Glomerular endothelial cell (primary cell): ENCODE data around the gene IL1A. TPM values are rescaled to one million over a fixed set of nuclear protein-coding genes. Genes with fewer than 3 reads are reported as not detected.
A peak's percentile ranks its signal among the peaks of the same experiment; 100 is the strongest.

Experiments used
- DNase-seq: peaks from one replicate; pipeline ENCODE4 v3.0.0-alpha.2; 2011; ENCODE audit warnings: low read depth, low spot score; ENCODE audit errors: extremely low read depth
- total RNA-seq: library from RNA; depleted of rRNA; stranded (reverse); fragments of >200 nt; gene quantifications from 2 replicates; pipeline ENCODE4 v1.2.3, GENCODE V29; 2015

The IL1A gene
- total RNA-seq, 1 donor from 2014 or later = 3.9 TPM

- DNase-seq = peak; percentile 87
Measured at GRCh38 chr2:112764071-112765044, 19.9 kb downstream of the IL1A start, which contains the start of gene CKAP2L. CKAP2L (minus strand) TSS chr2:112764609; CDS start chr2:112764598, 11 bp downstream.

- DNase-seq = no peak
Measured at GRCh38 chr2:112762276-112762675, 22.0 kb downstream of the IL1A start.

GRCh38 chr2:112760149-112760548, 24.1 kb downstream of the IL1A start:
- no peak for DNase-seq

- DNase-seq = no peak
Measured at GRCh38 chr2:112758711-112759110, 25.6 kb downstream of the IL1A start.

- no peak for DNase-seq
Measured at GRCh38 chr2:112757265-112757664, 27.0 kb downstream of the IL1A start.

- DNase-seq = no peak
Measured at GRCh38 chr2:112756207-112756606, 28.1 kb downstream of the IL1A start.

- no peak for DNase-seq
Measured at GRCh38 chr2:112755444-112755843, 28.8 kb downstream of the IL1A start.

GRCh38 chr2:112754564-112754963, 29.7 kb downstream of the IL1A start:
- no peak for DNase-seq

- DNase-seq = no peak
Measured at GRCh38 chr2:112752667-112753066, 31.6 kb downstream of the IL1A start.

GRCh38 chr2:112751451-112752197, 32.7 kb downstream of the IL1A start:
- DNase-seq = no peak

GRCh38 chr2:112750560-112750843, 33.8 kb downstream of the IL1A start:
- no peak for DNase-seq

- DNase-seq = no peak
Measured at GRCh38 chr2:112749755-112750559, 34.3 kb downstream of the IL1A start.

- no peak for DNase-seq
Measured at GRCh38 chr2:112740527-112740926, 43.8 kb downstream of the IL1A start.

GRCh38 chr2:112737542-112738232, 46.6 kb downstream of the IL1A start:
- no peak for DNase-seq

- no peak for DNase-seq
Measured at GRCh38 chr2:112733871-112734270, 50.4 kb downstream of the IL1A start.

GRCh38 chr2:112733456-112733855, 50.8 kb downstream of the IL1A start:
- no peak for DNase-seq

GRCh38 chr2:112731479-112731878, 52.8 kb downstream of the IL1A start:
- DNase-seq = no peak

GRCh38 chr2:112730791-112731190, 53.5 kb downstream of the IL1A start:
- DNase-seq = no peak

- DNase-seq = no peak
Measured at GRCh38 chr2:112730216-112730615, 54.1 kb downstream of the IL1A start.

- no peak for DNase-seq
Measured at GRCh38 chr2:112728378-112729175, 55.7 kb downstream of the IL1A start.
